ENCODE measurements around the gene RTL9. TPM values are rescaled to one million over a fixed set of nuclear protein-coding genes. Genes with fewer than 3 reads are reported as not detected.

RTL9 gene
- total and polyA plus RNA-seq, 9 of the 15 experiments (the other 6 are each of a cell fraction or from before 2014, with no cell fraction given), result 0.04 to 0.35 (median 0.13) TPM; not detected in 1

DNA sequence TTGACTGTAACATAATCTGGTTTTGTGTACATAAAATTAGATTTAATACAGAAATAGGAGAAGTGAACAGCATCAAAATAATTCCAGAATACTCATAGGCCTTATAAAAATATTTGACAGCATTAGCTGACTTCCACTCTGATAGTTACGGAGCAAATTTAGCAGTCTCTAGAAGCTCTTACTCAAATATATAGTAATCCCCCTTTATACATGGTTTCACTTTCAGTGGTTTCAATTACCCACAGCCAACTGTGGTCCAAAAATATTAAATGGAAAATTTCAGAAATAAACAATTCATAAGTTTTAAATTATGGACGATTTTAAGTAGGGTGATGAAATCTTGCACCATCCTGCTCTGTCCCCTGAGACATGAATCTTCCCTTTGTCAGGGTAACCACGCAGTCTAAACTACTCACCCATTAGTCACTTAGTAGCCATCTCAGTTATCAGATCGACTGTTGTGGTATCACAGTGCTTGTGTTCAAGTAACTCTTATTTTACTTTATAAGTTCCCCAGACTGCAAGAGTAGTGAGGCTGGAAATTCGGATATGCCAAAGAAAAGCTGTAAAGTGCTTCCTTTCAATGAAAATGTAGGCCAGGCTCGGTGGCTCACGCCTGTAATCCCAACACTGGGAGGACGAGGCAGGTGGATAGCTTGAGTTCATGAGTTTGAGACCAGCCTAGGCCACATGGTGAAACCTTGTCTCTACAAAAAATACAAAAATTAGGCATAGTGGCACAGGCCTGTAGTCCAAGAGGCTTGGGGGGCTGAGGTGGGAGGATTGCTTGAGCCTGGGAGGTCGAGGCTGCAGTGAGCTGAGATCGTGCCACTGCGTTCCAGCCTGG is 17.2 kb upstream of the RTL9 start (continued):
- TF ChIP-seq SPI1 (IDR thresholded peaks at IDR 0.05; ENCODE audit: borderline replicate concordance, low read depth, low read length), result no peak
- TF ChIP-seq NELFE (IDR thresholded peaks at IDR 0.05; ENCODE audit: insufficient read depth, insufficient read length), result no peak
- TF ChIP-seq KAT7 (CRISPR knock-in tag; IDR thresholded peaks at IDR 0.05; ENCODE audit: borderline replicate concordance), result no peak
- TF ChIP-seq, protein P1, sequence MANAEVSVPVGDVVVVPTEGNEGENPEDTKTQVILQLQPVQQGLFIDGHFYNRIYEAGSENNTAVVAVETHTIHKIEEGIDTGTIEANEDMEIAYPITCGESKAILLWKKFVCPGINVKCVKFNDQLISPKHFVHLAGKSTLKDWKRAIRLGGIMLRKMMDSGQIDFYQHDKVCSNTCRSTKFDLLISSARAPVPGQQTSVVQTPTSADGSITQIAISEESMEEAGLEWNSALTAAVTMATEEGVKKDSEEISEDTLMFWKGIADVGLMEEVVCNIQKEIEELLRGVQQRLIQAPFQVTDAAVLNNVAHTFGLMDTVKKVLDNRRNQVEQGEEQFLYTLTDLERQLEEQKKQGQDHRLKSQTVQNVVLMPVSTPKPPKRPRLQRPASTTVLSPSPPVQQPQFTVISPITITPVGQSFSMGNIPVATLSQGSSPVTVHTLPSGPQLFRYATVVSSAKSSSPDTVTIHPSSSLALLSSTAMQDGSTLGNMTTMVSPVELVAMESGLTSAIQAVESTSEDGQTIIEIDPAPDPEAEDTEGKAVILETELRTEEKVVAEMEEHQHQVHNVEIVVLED (CRISPR knock-in tag; IDR thresholded peaks at IDR 0.05), result no peak
- TF ChIP-seq ZNF140 (CRISPR knock-in tag; IDR thresholded peaks at IDR 0.05), result no peak
- TF ChIP-seq, protein P2, sequence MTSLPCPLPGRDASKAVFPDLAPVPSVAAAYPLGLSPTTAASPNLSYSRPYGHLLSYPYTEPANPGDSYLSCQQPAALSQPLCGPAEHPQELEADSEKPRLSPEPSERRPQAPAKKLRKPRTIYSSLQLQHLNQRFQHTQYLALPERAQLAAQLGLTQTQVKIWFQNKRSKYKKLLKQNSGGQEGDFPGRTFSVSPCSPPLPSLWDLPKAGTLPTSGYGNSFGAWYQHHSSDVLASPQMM (CRISPR knock-in tag; IDR thresholded peaks at IDR 0.05), result no peak
- TF ChIP-seq, protein P3, sequence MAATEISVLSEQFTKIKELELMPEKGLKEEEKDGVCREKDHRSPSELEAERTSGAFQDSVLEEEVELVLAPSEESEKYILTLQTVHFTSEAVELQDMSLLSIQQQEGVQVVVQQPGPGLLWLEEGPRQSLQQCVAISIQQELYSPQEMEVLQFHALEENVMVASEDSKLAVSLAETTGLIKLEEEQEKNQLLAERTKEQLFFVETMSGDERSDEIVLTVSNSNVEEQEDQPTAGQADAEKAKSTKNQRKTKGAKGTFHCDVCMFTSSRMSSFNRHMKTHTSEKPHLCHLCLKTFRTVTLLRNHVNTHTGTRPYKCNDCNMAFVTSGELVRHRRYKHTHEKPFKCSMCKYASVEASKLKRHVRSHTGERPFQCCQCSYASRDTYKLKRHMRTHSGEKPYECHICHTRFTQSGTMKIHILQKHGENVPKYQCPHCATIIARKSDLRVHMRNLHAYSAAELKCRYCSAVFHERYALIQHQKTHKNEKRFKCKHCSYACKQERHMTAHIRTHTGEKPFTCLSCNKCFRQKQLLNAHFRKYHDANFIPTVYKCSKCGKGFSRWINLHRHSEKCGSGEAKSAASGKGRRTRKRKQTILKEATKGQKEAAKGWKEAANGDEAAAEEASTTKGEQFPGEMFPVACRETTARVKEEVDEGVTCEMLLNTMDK (IDR thresholded peaks at IDR 0.05; ENCODE audit: borderline replicate concordance, insufficient read depth, low read depth, low read length, poor library complexity, severe bottlenecking), result no peak
- no peak for TF ChIP-seq MCM5 (IDR thresholded peaks at IDR 0.05; ENCODE audit: low read depth)
- no peak for TF ChIP-seq SMC3 (conservative IDR thresholded peaks at IDR 0.05; ENCODE audit: insufficient read depth, low read depth, low read length)
- no peak for TF ChIP-seq ZFPM2 (CRISPR knock-in tag; IDR thresholded peaks at IDR 0.05)
- TF ChIP-seq, protein P4, sequence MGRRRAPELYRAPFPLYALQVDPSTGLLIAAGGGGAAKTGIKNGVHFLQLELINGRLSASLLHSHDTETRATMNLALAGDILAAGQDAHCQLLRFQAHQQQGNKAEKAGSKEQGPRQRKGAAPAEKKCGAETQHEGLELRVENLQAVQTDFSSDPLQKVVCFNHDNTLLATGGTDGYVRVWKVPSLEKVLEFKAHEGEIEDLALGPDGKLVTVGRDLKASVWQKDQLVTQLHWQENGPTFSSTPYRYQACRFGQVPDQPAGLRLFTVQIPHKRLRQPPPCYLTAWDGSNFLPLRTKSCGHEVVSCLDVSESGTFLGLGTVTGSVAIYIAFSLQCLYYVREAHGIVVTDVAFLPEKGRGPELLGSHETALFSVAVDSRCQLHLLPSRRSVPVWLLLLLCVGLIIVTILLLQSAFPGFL (CRISPR knock-in tag; IDR thresholded peaks at IDR 0.05), result no peak
- TF ChIP-seq JUND (IDR thresholded peaks at IDR 0.05; ENCODE audit: borderline replicate concordance, low read depth, low read length), result peak; percentile 68
- peak; percentile 42; the same call in 1 of the 3 replicates for TF ChIP-seq JUND (tag; IDR thresholded peaks at IDR 0.05; ENCODE audit: borderline replicate concordance, low read depth, low read length)
- TF ChIP-seq CHD1 (IDR thresholded peaks at IDR 0.05; ENCODE audit: low read length), result no peak
- peak; percentile 93 for TF ChIP-seq FOSL1 (tag; conservative IDR thresholded peaks at IDR 0.05)
- TF ChIP-seq, protein P5, sequence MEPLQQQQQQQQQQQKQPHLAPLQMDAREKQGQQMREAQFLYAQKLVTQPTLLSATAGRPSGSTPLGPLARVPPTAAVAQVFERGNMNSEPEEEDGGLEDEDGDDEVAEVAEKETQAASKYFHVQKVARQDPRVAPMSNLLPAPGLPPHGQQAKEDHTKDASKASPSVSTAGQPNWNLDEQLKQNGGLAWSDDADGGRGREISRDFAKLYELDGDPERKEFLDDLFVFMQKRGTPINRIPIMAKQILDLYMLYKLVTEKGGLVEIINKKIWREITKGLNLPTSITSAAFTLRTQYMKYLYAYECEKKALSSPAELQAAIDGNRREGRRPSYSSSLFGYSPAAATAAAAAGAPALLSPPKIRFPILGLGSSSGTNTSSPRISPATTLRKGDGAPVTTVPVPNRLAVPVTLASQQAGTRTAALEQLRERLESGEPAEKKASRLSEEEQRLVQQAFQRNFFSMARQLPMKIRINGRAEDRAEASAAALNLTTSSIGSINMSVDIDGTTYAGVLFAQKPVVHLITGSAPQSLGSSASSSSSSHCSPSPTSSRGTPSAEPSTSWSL (CRISPR knock-in tag; IDR thresholded peaks at IDR 0.05; ENCODE audit: borderline replicate concordance), result no peak
- no peak for TF ChIP-seq BRF1 (IDR thresholded peaks at IDR 0.05; ENCODE audit: borderline replicate concordance, extremely low read depth, insufficient read length)
- no peak for TF ChIP-seq ZNF23 (CRISPR knock-in tag; IDR thresholded peaks at IDR 0.05)
- no peak for TF ChIP-seq ZNF75A (CRISPR knock-in tag; IDR thresholded peaks at IDR 0.05)
- TF ChIP-seq HCFC1 (IDR thresholded peaks at IDR 0.05; ENCODE audit: low read depth, low read length), result no peak
- no peak for TF ChIP-seq TBL1XR1 (IDR thresholded peaks at IDR 0.05; ENCODE audit: low read length in 2 of 2)

Measured in K562 (cell line).